Stimulated activated CD8-positive, alpha-beta memory T cell treated with anti-CD3 and anti-CD28 coated beads, Interleukin-4, amount 100 ng/mL, for 1 hour (primary cell): Measurements from ENCODE around the gene CFAP299.
"Not testable (repeated sequence)": the region's sequence is repeated elsewhere in the genome, so short reads cannot be mapped to it uniquely, and the experiment has no call there.

Experiments
- DNase-seq, 2 donors: peaks; one replicate each; pipeline ENCODE4 v3.0.0-alpha.2; 2020; ENCODE audit warnings: low read depth in 2 of 2, low spot score in 1 of 2

Gene CFAP299

DNA sequence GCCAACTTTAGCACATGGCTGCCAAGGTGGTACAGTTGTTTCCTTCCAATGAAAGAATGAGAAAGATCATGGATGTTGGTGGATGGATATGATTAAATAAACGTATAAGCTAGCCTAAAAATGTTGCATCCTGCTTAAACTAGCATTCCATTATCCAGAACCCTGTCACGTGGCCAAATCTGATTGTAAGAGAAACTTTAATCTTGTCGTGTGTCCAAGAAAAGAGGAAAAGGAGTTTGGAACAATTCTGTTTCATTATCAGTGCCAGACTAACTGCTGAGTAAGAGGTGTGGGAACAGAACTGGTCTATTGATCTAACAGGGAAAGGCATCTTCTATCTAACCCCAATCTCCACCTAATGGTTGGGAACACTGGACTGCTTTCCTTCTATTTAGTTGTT lies 369.8 kb downstream of the CFAP299 start:
- no peak for DNase-seq

DNA sequence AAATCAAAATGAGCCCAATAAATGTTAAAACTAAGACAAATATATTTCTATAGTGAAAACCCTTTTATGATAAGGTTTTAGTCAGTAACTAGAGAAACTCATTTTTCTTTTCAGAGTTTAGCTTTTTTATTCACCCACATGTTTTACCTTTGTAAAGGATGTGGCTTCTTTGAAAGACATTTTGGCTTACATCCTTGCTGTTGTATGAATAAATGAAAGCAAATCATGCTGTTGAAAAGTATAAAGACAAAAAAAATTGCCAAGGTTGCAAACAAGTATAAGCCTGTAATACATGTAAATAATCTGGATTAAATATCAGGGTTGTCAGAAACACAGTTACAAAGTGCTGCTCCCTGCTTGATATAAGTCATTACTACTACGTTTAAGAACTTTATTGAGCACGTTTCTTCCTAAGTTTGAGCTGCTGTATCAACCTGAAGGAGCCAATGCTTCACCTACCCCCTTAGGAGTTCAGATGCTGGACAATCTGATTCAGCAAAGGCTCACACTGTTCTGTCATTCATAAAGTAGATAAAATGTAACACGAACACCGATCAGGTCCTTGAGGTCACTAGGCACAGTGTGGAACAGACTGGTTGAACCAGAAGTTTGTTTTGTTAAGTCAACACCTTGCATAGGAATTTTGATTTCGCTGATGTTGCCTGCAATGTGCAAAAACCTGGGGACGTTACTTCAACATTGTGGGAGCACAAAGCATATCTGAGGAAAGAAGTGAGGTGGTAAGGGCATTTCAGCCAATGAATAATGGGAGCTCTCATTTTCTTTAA lies 373.7 kb downstream of the CFAP299 start:
- DNase-seq = no peak

DNA sequence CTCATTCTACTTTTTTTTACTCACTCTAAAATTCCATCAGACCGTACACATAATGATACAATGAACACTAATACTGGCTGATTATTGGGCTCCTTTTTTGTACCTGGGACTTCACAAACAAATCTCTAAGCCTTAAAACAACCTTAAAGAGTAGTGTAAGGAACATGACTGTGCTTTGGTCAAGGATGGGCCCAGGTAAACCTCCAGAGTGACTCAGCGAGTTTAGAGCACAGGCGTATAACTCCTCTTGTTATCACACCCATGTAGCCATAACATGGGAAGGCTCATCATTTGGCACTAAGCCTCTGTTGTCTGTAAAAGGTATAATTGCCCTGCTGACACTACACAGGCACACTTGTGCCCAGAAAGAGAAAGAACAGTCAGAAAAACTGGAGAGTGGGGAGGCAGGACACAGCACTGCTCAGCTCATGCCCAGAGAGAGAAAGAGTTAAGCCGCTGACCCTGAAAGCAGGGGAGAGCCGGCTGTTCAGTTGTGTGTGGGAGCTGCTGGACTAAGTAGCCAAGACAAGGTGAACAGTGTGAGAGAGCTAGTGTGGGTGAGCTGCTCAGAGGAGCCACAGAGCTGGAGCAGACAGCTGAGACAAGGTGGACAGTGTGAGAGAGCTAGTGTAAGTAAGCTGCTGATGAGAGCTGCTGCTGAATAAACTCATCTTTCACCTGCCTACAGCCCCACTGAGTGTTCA lies 375.4 kb downstream of the CFAP299 start:
- DNase-seq = no peak

DNA sequence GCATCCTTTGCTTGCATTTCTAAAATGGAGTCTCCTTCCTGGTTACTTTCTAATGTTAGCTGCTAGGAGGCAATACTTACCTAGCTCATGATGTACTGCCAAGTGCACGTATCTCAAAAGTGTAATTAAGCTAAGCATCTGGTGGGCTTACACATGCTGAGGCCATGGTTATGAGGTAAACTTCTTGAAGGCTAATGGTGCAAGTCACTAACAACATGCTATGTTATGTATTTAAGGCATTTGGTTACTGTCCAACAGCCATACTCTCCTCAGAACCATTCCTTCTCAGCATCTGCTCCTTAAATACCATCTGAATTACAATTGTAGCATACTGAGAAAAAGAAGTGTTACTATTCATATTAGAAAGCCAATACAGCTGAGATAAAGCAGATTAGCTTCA lies 376.4 kb downstream of the CFAP299 start:
- DNase-seq = no peak

DNA sequence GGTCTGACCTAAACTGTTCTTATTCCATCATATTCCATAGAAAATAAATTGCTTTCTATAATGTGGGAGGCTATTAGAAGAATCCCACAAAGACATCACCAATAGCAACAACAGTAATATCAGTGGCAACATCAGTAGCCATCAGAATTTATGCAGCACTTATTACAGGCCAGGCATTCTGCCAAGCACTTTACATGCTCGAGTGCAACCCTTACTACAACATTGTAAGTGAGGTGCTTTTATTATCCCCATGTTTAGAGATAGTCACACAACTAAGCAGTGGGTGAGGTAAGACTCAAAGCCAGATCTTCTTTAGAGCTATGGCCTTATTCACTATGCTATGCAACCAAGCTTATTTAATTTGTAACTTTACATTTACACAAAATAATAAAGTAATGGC lies 377.9 kb downstream of the CFAP299 start:
- DNase-seq = no peak

DNA sequence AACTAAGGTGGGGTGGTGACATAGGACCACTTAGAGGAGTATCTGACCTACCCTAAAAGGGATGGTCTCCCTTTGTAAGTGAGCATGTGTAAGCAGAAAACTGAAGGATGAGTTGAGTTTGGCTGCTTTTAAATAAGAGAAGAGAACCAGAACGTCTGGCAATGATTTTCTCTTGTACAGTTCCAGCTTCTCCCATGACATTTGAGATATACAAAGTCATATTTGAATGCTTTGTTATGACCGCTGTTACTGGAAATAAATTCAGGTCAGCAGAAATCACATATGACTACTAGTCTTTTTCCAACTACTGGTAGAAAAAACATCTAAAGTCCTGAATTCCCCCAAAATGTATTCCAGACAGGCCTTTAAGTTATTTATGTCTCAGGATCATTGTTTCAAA lies 381.7 kb downstream of the CFAP299 start:
- DNase-seq = no peak

DNA sequence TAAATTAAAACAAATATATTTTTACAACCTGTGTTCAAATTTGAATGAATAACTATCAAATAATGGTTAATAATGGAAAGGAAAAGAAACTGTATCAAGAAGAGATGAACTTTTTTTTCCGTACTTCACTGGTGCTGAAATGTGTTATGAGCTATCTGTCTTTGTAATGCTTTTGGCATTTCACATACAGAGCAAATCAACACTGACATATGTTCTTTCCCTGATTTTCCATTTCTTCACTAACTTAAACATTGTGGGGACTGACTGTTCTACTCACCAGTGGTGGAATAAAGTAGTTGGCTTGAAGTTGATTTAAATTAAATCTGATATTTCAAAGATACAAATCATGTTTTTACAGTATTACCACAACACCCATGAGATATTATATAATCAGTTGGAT lies 390.9 kb downstream of the CFAP299 start:
- DNase-seq = no peak

DNA sequence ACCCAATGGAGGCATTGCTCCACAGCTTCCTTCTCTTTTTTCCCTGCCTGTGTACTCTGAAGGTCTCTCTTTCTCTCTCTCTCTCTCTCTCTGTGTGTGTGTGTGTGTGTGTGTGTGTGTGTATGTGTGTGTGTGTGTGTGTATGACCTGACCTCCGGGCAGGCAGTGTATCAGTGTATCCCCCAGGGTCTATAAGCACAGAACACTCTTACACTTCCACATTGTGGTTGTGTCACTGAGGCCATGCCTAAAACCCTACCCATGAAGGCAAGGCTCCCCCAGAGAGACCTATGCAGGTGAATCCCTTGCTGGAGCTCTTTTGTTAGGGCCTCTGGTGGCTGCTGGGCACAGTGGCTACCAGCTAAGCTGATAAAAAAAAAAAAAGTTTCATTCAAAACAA lies 394.6 kb downstream of the CFAP299 start:
- DNase-seq = no peak

DNA sequence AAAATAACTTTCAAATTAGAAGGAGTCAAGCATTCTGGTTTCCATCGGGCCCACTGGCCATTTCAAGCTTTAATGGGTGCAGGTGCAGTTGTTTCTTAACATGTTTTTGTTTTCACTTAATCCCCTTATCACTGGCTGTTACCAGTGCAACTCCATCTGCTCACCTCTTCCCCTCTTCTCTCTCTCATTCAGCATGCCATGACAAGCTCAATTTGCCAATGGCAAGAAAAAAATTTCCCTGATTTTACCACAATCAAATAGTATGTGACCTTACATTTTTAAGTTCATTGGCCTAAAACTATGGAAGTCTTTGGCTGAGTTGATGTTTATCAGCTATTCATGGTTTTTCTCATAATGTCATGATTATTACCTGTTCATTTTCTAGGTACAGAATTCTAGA lies 395.9 kb downstream of the CFAP299 start:
- no peak for DNase-seq

DNA sequence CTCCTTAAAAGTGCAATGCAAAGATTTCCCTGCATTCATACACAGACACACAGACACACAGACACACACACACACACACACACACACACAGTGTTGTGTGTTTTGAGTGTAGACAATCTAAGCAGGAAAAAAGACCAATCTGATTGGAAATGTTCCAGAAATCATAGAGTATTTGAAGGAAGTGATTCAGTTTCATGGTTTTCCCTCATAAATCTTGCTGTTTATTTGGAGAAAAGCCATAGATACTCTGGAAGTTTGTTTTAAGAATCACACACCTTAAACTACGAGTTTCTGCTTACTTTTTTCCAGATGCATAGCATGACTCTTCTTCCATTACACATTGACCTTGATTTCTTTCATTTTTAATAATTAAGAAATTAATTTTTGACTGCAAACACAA lies 396.5 kb downstream of the CFAP299 start:
- DNase-seq = no peak

DNA sequence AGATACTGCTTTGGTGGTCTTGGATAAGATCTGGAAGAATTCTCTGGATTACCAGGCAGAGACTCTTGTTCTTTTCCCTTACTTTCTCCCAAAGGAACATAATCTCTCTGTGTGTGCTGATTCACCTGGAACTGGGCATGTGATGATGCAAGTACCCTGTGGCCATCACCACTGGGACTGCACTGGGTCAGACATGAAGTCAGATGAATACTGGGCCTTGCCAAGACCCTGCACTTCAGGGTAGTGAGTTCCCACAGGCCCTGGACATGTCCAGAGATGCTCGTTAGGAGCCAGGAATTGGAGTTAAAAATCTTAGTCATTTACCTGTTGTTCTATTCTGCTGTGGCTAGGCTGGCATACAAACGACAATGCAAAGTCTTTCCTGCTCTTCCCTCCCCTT lies 404.8 kb downstream of the CFAP299 start:
- DNase-seq = no peak

DNA sequence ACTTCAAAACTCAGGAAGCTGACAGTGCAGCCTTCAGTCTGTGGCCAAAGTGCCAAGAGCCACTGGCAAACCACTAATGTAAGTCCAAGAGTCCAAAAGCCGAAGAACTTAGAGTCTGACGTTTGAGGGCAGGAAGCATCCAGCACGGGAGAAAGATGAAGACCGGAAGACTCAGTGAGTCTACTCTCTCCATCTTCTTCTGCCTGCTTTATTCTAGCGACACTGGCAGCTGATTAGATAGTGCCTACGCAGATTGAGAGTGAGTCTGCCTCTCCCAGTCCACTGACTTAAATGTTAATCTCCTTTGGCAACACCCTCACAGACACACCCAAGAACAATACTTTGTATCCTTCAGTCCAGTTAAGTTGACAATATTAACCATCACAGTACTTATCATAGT lies 414.0 kb downstream of the CFAP299 start:
- DNase-seq = not testable (repeated sequence)

DNA sequence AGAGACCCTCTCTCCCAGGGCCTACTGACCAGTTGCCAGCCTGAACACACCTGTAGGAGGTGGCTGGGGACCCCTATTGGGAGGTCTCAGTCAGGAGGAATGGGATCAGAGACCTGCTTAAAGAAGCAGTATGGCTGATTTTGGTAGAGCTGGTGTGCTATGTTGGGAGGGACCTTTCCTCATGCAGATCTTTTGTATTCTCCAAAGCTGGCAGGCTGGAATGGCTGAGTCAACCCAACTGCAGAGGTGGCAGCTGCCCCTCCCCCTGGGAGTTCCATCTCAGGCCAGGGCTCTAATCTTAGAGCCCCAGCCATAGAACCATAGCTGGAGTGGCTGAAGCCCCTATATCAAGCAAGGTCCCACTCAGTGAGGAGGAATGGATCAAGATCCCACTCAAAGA lies 415.7 kb downstream of the CFAP299 start:
- DNase-seq = no peak

DNA sequence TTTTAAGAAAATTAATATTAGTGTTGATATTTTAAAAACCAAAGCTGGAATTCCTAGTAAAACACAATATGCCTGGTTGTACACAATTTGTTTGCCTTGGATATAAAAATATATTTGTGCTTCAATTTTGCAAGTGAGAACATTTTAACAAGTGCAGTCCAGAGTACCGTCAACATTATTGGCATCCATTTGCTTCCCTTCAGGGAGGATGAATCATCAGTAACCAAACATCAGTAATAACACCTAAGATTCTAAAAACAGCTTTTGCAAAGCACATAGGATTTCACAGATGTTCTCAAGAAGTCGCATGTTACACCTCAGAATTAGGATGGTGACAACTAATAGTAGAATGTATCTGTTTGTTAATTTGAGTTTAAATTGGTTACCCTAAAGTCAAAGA lies 432.4 kb downstream of the CFAP299 start:
- no peak for DNase-seq

DNA sequence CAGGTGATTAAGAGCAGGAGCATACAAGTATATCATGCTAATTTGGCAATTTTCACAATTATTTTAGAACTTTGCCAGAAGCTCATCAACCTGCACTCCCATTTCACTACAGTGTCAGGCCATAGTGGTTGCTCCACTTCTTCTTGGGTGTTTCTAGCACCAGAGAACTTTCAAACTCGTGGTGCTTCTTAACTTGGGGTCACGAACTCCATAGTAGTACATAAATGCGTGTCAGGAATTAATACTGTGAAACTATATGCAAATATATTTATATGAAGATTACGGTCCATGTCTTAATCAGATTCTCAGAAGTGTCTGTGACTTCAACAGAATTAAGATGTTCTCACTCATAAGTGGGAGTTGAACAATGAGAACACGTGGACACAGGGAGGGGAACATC lies 440.6 kb downstream of the CFAP299 start:
- DNase-seq = no peak

DNA sequence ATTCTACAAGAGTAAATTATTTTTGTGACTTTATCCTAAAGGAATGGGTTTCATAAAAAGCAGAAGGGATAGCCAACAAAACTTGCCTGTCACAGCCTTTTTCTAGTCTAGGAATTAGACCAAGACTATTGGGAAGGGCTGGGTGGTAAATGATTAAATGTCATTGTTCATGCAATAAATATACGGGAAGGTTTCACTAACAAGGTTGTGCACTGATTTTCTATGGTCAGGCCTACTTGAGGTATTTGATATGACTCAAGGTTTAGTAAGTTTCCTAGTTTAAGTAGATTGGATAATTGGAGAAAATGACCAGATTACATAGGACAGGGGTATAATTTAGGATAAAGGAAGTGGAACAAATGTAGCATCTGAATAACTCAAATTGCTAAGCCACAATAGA lies 445.9 kb downstream of the CFAP299 start:
- no peak for DNase-seq

DNA sequence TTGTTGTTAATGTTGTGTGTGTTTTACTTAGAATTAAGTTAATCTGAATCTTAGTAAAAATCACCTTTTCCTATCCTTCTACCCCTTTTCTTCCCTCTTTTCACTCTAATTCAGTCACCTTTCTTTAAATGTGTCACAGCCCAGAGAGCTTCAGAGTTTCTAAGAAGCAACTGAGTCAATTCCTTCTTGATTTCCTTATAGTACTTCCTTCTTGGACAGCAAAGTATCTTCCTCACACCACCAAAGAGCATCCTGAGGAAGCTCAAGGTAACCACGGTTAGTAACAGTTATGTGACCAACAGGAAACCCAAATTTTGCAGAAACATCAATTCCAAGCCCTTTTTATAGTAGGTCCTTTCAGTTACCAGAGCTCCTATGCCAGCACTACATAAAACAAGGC lies 451.8 kb downstream of the CFAP299 start:
- no peak for DNase-seq

DNA sequence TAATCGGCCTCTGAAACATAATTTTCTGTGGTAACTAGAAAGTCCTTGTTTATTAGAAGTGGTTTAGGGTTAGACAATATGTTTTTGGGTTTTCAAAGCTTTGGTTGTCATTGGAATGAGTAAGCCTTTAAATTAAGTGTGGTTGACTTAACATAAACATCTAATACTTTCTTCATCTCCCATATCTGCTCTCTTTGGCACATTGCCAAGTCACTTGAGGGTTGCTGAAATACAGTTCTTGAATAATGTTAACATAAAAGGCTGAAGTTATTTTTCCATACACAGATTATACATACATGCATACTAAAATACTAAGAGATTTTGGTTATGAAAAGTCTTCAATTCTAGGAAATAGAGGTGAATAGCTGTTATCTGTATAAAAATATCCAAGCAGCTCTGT lies 453.3 kb downstream of the CFAP299 start:
- DNase-seq = no peak

DNA sequence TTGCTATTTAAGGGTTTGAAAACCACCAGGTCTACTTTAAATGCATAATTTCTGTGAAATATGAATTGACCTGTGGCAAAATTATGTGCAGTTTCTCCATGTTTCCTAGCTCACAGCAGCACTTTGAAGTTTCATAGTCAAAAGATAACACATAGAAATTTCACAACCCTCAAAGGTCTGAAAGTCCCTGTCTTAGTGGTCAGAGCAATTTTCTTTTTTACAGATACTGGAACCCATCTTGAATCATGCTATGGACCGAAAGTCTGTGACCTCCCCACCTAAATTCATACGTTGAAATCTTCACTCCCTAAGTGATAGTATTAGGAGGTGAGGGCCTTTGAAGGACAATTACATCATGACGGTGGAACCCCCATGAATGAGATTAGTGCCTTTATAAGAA lies 454.6 kb downstream of the CFAP299 start:
- no peak for DNase-seq

DNA sequence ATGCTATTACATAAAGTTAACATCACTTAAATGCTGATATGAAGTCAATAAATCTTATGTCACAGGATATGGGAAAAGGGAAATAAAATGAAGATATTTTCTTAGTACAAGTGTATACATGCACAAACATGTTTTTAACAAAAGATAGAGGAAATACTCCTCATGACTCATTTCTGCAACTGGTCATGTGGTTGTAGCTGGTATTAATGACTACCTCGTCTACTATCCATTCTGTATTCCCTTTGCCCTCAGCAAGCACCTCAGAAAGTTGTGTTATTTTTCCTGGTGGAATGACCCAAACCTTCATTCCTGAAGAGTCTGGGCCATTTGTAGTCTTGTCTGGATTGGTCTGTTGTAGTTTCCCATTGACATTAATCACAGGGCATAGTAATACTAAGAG lies 458.1 kb downstream of the CFAP299 start:
- not testable (repeated sequence) for DNase-seq

DNA sequence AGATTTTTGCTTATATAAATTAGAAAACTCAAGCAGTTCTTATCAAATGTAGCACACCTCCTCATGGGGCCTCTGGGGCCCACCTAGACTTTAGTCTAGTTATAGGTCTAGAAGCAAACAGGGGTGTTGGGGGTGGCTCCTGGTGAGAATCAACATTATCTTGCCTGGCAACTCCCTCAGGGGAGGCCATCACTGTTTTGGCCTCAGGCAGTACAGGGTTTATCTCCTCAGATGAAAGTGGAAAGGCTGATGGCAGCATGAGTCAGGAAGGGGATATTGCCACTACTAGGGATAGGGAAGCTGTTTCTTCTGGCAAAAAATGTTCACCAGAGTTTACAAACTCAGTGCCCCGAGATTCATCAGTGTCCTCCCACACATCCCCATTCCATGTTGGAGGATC lies 462.6 kb downstream of the CFAP299 start:
- DNase-seq = no peak

DNA sequence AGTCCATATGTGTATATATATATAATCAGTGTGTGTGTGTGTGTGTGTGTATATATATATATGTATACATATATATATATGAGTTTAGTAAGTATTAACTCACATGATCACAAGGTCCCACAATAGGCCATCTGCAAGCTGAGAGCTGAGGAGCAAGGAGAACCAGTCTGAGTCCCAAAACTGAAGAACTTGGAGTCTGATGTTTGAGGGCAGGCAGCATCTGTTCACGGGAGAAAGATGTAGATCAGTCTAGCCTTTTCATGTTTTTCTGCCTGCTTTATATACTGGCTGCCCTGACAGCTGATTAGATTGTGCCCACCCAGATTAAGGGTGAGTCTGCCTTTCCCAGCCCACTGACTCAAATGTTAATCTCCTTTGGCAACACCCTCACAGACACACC lies 465.2 kb downstream of the CFAP299 start:
- not testable (repeated sequence) for DNase-seq

DNA sequence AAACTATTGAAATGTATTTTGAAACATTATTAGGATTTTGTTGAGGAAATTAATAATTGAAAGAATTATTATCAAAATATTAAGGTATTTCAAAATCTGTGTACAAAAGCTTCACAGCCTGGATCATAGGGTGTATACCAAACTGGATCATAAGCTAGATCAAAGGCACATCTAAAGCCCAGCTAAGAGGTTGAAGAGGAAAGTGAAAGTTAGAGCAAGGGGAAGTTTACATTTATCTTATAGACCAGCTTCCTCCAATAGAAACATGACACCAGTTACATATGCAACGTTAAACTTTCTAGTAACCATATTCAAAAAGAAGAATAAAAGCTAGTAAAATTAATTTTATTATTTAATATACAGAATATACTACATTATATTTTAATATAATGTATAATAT lies 467.8 kb downstream of the CFAP299 start:
- DNase-seq = no peak
